RWPE1 (cell line): Measurements from ENCODE around the gene COX4I1.

Experiments used
- CTCF ChIA-PET: fragments of 350-600 bp; sonication (Branson Sonifier 250); formaldehyde crosslinking; extraction: SDS; loops from one replicate; lab custom pipeline; 2021; lab: Yijun Ruan, JAX
- POLR2A ChIA-PET: fragments of 400-600 bp; formaldehyde crosslinking; extraction: SDS; loops from one replicate; lab custom pipeline; 2020; ENCODE audit warnings: antibody characterized with exemption; ENCODE audit not compliant: low non-redundant PET; lab: Yijun Ruan, JAX
- DNase-seq: peaks from one replicate; pipeline ENCODE4 v3.0.0; 2012; ENCODE audit warnings: low spot score
- H3K27ac ChIP-seq: fragments of 450-650 bp; 2 replicates; pipeline ENCODE4 v1.5.1; 2017
- TF ChIP-seq, protein P1 (sequence below): fragments of 450-650 bp; conservative IDR thresholded peaks from 2 replicates; pipeline ENCODE4 v1.5.1; 2017; ENCODE audit warnings: low read depth, mild to moderate bottlenecking

The COX4I1 gene

DNA sequence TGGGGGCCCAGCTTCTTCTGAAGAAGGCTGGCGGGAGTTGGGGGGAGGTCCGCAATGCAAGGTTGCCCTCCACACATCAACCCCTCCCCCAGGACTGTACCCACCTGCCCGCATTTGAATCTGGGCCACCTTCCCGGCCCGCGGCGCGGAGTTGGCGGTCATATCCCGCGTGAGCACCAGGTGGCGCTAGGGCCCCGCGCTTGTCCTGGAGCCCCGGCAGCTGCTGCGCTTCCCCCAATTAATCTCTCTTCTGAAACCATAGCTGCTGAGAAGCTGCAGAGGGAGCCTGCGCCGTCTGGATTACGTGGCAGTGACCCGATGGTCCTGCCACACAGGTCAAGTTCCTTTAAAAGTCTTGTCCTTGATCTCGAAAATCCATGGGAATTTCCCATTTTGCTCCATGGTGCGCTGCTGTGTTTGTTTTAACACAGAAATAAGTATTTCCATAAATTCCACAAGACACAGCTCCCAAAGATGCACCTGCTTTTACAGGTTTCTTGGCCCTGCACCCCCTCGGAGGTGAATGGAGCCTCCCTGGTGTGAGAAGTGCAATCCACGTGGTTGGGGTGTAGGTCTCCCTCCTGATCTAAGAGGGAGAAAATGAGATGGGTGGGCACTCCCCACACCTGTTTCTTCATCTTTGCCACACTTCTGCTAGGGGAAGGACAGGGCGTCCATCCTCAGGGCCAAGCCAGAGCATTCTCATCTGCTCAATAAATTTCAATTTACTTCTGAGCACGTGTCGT is 22.1 kb downstream of the COX4I1 start:
- DNase-seq: peak; percentile 85
- CTCF ChIA-PET: interaction anchor here (0.5 to 3.9 kb wide), 52 partner anchors 9 to 1862 kb away, joined by 3 to 63 read pairs (median 4); partner anchors contain the start of genes FOXF1 and IRF8
- TF ChIP-seq, protein P1, sequence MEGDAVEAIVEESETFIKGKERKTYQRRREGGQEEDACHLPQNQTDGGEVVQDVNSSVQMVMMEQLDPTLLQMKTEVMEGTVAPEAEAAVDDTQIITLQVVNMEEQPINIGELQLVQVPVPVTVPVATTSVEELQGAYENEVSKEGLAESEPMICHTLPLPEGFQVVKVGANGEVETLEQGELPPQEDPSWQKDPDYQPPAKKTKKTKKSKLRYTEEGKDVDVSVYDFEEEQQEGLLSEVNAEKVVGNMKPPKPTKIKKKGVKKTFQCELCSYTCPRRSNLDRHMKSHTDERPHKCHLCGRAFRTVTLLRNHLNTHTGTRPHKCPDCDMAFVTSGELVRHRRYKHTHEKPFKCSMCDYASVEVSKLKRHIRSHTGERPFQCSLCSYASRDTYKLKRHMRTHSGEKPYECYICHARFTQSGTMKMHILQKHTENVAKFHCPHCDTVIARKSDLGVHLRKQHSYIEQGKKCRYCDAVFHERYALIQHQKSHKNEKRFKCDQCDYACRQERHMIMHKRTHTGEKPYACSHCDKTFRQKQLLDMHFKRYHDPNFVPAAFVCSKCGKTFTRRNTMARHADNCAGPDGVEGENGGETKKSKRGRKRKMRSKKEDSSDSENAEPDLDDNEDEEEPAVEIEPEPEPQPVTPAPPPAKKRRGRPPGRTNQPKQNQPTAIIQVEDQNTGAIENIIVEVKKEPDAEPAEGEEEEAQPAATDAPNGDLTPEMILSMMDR: peak; percentile 95
- H3K27ac ChIP-seq: no peak overlapping the region
- POLR2A ChIA-PET: no interaction called here

DNA sequence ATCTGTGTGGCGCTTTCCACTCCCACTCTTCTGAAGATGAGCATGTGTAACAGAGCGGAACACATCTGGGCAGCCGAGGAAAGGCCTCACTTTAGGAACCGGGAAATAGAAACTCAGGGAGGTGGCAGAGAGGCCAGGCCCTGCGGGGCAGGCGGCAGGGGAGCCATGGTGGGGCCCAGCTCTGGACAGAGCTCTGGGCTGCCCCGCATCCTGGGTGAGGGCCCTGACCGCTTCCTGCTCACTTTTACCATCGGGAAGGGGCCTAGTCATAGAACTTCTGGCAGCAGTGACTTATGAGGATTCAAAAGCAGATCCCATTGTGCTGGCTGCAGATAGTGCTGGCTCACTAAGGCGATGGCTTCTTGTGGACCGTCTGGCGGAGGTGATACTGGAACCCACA is 22.6 kb downstream of the COX4I1 start:
- no peak overlapping the region for H3K27ac ChIP-seq
- no peak for DNase-seq
- TF ChIP-seq, protein P1: no peak
- ChIA-PET POLR2A (no interaction called here), CTCF (interaction anchor here (0.5 to 3.9 kb wide), 27 partner anchors 9 to 696 kb away, joined by 3 to 63 read pairs (median 5); partner anchors contain the start of gene IRF8)

DNA sequence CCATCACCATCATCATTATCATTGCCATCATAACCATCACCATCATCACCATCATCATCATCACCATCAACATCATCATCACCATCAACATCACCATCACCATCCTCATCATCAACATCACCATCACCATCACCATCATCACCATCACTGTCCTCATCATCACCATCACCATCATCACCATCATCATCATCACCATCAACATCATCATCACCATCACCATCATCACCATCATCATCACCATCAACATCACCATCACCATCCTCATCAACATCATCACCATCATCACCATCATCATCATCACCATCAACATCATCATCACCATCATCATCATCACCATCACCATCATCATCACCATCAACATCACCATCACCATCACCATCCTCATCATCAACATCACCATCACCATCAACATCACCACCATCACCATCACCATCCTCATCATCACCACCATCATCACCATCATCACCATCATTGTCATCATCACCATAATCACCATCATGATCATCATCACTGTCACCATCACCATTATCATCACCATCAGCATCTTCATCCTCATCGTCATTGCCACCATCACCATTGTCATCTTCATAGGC is 23.9 kb downstream of the COX4I1 start:
- ChIA-PET CTCF (interaction anchor here (0.5 to 0.6 kb wide), 2 partner anchors 83 to 328 kb away, joined by 3 to 4 read pairs; no protein-coding TSS in a partner anchor), POLR2A (no interaction called here)
- no peak for DNase-seq
- TF ChIP-seq, protein P1: no peak
- H3K27ac ChIP-seq: no peak overlapping the region

DNA sequence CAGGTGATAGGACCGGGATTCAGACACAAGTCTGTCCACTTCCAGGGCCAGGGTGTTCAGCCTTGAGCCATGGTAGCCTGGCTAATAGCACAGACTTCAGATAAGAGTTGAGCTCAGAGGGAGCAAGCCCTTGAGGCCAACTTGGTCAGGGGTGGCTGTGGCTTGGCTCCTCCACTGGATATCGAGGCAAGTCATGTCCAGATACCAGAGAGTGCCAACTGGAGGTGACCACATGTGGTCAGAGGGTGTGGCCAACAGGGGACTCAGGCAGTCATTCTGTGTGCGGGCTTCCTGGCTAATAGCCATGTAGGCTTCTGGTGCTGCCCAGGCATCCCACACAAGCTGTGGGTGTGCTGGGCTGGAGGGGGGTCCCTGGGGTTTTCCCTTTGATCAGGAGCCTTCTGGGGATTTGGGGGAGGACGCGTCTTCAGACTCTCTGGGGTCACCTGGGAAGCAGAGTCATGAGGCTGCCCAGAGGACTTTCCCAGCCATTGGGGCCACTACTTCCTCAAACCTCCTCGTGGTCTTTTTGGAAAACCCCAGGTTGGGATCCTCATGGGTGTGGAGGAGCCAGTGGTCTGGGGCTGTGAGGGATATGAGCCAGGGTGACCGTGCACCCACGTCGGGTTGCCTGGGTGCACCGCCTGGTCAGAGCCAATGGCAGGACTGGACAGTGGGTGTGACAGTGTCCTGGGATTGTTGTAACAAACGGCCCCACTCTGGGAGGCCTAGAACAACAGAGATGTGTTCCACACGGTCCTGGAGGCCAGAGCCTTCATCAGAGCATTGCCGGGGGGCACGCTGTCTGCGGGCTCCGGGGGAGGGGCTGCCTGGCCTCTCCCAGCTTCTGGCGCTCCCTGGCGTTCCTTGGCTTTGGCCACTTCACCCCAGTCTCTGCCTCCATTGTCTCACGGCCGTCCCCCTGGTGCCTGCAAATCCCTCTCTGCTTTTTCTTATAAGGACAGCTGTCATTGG is 25.0 kb downstream of the COX4I1 start:
- ChIA-PET CTCF (no interaction called here), POLR2A (no interaction called here)
- TF ChIP-seq, protein P1: no peak
- no peak for DNase-seq
- no peak overlapping the region for H3K27ac ChIP-seq

DNA sequence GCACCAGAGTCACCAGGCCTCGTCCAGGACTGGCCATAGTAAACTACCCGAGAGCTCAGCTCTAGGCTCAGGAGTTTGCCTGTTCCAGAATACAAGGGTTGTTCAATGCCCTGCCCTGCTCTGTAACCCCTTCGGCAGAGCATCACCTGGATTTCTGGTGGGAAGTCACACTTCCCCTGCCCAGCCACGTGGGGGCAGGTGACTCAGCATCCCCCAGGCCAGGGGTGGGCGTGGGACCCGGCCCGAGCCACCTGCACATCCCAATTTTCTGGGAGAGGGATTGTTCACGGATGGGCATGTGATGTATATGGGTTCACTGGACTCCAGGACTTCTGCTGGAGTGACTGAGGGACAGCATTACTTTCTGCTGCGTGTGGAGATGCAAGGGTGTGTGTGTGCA is 25.8 kb downstream of the COX4I1 start:
- ChIA-PET POLR2A (no interaction called here), CTCF (no interaction called here)
- DNase-seq: no peak
- TF ChIP-seq, protein P1: no peak
- no peak overlapping the region for H3K27ac ChIP-seq
